Left lobe of liver (tissue), 2 donors: ENCODE data around the gene GRID1. TPM values are rescaled to one million over a fixed set of nuclear protein-coding genes. Genes with fewer than 3 reads are reported as not detected.

ENCODE experiments used
- ATAC-seq: fragments of 200-7000 bp; cut with Tn5 transposase; one replicate; pipeline ENCODE4 v1.9.1; 2020; ENCODE audit warnings: mild to moderate bottlenecking, moderate library complexity
- DNase-seq: peaks from one replicate; pipeline ENCODE4 v3.0.0-alpha.2; 2020; ENCODE audit warnings: low spot score
- total RNA-seq: library from RNA; stranded (reverse); gene quantifications from one replicate; pipeline ENCODE4 v1.2.1, GENCODE V29; 2021
- donor health status: DM: no; HTN: no; CAD: no; lungs with moderate emphysema.
- donor health status: DM: no; HTN: yes; CAD: no.

The GRID1 gene
- total RNA-seq, 1 donor from 2014 or later: 0.58 TPM

DNA sequence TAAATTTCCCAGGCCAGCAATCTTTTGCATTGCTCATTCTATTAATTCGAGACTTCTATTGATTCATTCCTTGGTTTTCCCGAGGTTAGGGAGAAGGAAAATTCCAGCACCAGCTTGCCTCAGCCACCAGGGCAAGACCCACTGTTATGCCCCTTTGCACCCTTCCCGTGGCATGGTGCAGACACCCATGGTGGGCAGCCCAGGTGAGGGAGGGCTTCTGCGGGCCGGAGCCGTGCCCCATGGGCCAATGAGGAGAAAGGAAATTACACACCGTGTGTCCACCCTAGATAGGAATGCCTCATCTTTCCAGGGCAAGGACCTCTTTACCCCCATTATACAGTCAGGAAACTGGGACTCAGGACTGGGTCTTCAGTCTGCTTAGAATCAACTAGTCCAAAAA, 4.5 kb upstream of the GRID1 start:
- ATAC-seq: no peak
- DNase-seq: peak; percentile 24

DNA sequence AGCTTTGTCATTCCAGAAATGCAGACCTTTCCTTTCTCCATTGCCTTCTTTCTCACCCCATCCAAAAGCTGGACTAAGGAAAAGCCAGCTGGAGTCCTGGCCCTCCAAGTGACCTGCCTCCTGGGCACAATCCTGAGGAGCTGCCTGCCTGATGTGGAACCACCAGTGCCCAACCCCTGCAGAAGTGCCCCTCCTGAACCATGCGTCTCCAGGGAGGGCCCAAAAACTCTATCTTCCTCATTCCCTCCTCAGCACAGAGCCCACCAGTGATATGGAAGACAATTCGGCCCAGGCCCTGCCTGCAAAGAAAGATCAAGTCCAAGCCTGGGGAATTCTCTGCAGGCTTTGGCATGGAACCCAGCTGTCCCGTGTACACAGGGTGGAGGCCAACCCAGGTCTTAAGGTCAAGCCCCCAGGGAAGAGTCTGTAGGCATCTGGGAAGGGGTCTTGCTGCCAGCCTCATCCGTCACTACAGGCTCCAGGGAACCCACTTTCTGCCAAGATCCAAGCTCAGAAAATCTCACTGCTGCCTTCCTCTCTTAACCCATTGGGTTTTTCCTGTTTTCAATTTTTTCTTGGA, 3.5 kb upstream of the GRID1 start:
- no peak for DNase-seq

DNA sequence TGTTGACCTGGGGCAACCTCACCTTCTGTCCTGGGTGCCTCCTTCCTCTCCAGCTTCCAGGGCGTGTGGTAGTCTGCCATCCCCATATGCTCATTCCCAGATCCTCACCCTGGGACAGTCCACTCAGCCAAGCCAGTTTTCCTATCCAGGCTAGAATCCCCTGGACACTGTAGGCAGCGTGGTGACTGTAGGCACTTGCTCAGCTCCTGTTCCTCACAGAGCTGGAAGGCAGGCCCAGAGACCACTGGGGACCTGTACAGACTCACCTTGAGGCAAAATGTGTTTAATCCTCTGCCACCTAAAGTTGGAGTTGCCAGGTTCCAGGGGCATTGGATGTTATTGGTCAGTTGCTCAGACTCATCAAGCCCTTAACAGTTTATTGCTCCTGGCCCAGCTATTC, 2.4 kb upstream of the GRID1 start:
- no peak for DNase-seq
- ATAC-seq: no peak

More for the DNA sequence above, 3.5 kb upstream of the GRID1 start:
- ATAC-seq: no peak

DNA sequence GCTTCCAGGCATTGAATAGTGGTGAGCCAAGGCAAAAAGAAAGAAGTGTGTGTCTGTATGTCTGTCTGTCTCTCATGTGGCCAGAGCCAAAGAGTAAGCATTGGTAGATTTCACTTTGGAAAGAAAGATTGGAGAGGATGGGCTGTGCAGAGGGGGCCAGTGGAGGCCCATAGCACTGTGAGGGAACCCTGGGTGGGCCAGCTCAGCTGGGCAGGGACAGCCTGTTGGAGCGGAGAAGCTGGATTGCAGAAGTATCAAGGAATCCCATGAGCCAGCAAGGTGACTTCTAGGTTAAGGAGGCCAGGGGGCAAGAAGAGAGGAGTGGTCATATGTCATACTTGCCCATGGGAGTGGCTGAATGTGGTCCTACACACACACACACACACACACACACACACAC, 1.5 kb upstream of the GRID1 start:
- DNase-seq: no peak
- ATAC-seq: no peak

DNA sequence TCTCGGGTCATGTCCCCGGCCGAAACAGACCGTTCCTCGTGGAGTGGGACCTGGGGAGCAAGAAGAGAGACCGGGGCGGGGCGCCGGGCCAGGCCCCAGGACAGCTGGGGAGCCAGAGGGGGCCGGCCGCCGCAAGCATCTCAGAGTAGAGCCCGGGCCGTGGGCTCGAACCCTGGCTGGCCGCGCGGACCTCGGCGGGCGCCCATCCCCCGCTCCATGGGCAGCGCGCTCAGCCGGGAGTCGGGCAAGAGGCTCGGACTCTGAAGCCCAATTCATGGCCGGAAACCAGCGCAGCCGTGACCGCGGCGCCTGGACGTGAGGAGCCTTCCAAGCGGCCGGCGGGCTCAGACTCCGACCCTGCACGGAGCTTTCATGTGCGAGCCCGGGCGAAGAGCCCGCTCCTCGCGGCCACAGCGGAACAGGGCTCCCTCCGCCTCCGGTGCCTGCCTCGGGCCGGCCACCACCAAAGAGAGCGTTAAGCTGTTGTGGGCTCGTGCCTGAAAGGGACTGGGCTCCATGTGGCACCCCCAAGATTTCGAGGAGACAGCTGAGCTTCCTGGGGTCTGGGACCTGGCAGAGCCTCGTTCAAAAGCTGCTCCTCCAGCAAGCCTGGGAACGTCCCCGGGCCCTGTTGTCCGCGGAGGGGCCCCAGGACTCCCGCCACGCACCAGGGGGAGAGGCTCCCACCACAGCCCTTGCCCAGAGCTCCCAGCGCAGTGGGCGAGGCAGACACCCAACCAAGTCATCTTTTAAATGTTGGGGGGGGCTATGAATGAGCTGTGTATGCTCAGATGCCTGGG, 757 bp upstream of the GRID1 start:
- no peak for DNase-seq
- ATAC-seq: peak; percentile 23

DNA sequence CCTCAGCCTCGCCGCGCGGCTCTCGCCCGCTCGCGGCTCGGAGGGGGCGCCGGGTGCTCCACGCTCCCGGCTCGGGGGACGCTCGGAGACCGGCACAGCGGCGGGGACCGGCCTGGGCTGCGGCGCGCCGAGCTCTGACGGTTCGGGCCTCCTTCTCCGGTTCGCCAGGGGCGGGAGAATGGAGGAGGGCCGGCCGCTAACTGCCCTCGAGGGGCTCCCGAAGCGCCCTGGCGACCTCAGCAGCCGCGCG, 232 bp upstream of the GRID1 start:
- ATAC-seq (no peak), DNase-seq (no peak)

DNA sequence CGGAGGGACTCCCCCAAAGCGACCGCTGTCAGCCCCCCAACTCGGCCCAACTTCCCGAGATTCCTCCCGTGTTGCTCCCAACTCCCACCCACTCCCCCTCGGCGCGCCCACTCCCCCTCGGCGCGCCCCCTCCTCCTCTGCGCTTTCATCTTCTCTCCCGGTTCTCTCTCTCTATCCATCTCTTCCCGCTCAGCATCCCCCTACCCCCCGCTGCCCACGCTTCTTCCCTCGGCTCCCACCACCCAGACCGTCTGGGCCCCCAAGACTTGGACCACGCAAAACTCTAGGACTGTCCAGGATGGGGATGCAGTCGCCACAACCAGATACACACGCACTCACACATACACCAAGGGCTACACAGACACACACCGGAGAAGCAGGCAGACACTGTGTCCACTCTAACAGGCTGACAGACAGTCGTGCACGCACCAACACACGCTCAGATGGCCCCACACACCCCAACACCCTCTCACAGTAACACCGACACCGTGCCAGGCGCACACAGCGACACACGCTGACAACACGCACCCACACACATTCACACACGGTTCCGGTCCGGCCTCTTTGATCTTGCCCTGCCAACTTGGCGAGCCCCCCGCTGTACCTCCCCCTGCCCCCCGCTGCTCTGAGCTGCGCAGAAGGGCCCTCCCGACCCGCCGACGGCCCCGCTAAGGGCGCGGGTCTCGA, 1.1 kb downstream of the GRID1 start:
- peak; percentile 24 for ATAC-seq
- no peak for DNase-seq

DNA sequence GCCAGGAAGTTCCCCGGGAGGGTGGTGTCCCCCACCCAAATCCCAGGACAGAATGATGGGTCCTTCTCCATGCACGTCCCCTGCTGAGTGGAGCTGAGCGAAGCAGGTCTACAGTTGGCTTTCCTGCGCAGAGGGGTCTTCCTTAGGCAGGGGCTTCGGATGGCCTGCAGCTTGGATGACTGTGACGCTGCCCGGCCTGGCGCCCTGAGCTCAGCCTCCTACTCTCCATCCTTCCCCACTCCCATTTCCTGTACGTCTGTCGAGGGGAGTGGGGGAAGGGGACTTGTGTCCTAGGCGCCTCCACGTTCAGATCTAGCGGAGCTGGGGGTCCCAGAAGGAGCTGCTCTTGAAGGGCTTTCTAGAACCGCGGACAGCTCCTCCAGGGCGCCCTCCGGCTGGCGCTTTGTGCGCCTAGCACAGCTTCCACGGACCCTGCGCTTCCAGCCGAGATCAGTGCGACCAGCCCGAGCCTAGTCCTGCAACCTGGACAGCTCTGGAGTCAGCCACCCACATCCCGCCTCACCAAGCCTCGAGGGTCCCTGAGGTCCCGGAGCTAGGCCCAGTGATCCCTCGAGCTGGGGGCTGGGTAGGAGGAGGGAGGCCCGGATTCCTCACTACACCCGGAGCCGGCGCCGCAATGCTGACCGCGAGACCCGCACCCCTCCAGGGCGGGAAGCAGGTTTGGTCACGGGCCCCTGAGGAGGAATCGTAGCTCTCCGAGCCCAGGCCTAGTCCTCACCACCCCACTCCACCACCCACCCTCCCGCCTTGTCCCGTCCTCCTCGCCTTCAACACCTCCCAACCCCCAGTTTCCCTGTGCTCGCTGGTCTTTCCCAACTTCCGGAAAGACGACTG, 1.9 kb downstream of the GRID1 start:
- DNase-seq (no peak), ATAC-seq (no peak)

DNA sequence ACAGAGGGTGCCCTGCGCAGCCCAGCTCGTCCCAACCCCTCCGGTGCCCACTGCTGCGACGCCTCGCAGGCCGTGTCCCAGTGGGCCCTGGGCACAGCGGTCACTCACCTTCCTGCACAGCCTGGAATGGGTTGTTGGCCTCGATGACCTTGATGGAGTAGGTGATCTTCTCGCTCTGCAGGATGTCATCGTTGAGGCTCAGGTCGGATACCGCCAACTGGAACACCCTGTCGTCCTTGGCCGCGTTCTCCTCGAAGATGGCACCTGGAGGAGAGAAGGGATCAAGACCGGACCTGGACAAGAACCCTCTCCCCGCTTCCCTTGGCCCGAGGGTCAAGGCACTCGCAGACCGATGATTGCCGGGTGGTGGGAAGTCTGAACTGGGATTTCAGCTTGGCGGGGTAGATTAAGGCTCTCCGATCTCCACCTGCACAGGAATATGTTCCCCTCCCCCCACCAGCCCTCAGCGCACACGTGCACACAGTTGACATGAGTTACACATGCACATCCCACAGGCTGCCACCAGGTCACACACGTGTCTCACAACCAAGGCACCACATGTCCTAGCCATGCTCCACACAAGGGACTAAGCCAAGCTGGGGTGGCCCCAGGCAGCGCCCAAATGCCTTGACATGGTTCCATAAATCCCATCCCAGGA, 2.6 kb downstream of the GRID1 start:
- DNase-seq: no peak
- ATAC-seq: peak; percentile 3

DNA sequence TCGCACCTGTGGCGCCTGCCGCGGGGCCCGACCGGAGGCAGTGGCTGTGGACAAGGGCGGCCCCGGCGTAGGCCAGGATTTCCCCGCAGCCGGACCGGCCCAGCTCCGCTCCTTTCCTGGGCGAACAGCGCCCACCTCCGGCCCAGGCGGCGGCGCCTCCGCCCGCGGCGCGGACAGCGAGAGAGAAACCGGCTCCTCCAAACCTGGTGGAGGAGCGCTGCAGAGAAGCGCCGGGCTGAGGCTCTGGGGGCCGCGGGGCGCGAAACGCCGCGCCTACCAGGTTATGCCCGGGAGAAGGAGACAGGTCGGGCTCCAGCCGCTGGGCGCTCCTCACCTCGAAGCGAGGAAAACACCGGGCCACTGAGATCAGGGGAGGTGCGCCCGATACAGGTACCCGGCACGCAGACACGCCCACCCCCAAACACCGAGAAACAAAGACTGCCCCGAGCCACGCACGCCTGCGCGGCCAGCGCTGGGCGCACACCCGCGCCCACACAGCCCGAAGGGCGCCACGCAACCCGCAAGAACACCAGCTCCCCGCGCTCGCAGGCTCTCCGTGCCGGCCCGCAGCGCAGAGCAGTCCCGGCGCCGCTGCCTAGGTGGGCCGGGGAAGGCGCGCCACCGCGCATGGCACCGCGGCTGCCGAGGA, 3.3 kb downstream of the GRID1 start:
- DNase-seq (no peak), ATAC-seq (peak; percentile 62)

DNA sequence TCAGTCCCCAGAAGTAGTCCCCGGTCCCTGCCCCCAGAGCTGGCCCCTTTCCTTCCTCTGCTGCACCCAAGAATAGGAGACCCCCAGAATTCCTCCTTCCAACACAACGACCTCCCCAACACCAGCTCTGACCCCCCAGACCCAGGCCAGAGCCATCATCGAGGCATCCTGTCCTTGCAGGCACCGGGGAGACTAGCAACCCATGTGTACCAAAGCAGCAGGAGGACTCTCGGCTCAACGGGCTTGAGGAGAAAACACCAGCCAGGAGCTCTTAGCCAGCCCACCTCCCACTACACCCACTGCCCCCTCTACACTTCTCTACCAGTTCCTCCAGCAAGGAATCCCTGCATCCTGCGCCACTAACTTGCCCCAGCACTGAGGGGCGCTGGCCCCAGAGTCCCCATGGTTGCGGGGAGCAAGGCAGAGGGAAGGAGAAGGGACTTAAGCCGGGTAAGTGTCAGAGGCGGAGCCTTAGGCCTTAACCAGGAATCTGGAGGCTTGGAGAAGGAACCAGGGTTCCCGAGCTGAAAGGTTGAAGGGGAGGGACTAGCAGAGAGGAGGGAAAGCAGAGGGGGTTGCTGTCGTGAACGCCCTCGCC, 3.9 kb downstream of the GRID1 start:
- ATAC-seq: no peak
- DNase-seq: no peak

DNA sequence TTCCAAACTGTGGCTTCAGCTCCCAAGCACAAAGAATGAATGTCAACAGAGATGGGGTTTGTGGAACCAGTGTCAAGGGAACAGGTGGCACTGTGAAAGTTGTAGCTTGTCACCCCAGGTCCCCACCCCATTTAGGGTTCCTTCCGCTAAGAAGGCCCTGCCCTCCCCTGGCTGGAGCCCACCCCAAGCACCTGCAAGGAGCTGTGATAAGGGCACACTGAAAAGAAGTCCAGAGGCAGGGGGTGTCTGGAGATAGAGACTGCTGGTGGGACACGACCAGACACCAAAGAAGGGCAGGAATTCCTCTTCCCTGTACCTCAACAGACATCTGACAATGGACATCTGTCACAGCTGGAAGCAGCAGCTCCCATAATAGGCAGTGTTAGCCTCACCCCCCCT, 4.5 kb downstream of the GRID1 start:
- DNase-seq (no peak), ATAC-seq (no peak)

DNA sequence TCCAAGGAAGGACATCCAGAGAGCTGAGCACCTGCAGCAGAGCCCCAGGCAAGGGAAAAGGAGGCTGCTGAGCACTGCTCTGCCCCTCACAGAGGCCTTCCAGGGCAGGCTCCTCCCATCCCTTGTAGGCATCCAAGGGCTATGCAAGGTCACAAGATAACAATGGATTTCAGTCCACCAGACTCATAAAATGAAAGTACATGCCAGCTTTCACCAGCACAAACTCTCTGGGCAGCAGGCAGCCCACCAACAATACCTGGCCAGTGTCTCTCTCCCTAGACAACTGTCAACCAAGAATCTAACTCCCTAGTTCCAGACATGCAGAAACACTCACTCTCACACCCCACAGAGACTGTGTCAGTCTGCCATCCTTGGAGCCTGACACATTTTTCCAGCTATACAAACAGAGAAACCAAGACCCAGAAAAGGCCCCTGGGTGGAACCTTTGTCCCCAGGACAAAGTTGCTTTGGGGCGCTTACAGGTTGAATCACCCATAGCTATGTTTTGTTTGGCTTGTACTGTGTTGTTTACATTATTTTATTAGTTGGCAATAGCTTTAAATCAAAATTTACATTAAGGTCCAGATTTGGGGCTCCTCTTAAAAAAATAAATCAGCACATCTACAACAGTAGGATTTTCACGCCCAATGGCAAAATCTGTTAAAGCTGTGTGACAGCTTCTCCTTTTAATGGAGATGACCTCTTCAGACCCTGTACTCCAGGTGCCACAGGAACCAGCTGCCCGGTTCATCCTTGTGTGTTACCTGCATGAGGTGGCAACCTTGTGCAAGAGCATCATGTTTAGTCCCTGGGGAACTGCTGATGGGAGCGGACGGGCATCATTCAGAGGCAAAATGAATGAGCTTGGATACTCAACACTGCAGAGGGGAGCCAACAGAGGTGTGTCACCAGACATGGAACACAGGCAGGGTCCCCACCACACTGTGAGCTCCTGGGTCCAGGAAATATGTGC, 5.2 kb downstream of the GRID1 start:
- ATAC-seq (no peak), DNase-seq (no peak)

DNA sequence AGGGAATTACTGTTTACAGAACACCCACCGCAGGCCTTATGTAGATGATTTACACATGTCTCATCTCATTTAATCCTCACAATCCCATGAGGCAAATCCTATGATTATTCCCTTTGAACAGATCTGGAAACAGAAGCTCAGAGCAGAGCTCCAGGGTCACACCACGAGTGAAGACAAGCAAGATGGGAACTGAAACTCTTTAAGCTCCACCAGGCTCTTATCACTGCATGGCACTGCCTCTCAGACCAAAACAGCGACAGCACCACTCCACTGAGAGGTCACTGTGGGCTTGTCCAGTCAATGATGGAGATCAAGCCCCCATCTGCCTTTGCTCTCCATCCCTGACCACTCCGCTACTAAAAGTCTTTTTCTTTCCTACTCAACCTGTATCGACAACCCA, 5.9 kb downstream of the GRID1 start:
- DNase-seq (no peak), ATAC-seq (no peak)

DNA sequence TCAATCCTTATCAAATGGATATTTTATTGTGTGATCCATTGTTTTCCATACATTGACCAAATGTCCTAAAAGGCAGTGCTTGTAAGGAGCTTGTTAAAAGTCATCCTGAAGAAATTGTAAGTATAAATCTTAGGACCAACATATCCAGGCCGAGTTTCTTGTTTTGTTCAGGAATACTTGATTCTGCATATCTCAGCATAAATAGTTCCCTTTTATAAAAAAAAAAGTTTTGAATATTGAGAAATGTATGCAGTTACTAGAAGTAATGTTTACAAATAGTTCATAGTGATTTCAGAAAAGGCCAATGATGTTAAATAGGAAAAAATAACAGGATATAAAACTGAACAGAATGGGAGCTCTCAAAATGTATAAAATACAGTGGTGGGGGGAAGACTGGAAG, 6.6 kb downstream of the GRID1 start:
- DNase-seq (no peak), ATAC-seq (no peak)

DNA sequence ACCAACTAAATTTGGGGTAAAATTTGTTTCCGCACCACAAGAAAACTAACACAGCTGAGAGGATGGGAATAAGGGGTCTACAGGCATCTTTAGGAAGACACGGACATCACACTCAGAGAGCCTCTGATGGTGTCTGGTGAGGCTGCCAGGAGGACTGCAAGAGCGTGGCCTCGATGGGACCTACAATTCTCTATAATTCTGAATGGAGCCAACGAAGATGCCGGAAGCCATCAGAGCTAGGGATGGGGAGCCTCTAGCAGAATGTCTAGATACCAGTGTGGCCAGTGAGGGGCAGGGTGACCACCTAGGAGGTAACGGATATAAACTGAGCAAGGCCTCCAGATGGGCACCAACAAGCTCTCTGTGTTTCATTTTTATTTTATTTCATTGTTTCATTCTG, 7.5 kb downstream of the GRID1 start:
- no peak for DNase-seq
- ATAC-seq: no peak

DNA sequence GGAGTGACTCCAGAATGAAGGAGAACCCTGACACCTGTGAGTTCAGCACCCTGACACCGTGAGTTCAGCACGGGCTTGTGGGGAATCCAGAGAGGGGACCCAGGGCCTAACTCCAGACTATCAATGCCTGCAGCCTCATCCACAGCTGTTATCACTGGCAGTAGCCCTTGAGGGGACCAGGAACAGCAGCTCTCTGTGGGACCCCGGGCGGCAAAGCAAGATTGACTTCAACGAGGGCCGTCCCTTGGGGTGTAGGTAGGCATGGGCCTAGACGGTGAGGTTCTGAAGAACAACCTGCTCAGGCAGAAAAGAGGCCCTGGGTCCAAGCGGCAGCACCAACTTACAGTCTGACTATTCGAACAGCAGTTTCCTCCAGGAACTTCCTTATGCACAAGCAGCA, 8.9 kb downstream of the GRID1 start:
- DNase-seq (no peak), ATAC-seq (no peak)

DNA sequence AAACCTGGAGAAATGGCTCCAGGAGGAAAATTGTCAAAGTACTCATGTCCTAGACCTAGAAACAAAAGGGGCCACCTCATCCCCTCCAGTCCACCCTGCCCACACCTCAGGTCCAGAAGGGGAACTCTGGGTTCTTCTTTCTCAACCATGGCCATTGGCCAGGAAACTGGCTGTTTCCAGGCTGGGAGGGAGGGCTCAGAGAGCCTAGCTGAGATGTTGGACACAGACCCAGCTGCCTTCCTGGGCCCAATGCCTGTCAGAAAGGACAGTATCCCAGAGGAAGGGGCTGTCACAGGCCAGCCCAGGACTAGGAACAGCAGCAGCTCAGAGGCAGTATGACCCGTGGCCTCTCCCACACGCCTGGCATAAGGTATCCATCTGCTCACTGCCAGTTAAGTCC, 9.6 kb downstream of the GRID1 start:
- ATAC-seq (peak; percentile 14), DNase-seq (no peak)

DNA sequence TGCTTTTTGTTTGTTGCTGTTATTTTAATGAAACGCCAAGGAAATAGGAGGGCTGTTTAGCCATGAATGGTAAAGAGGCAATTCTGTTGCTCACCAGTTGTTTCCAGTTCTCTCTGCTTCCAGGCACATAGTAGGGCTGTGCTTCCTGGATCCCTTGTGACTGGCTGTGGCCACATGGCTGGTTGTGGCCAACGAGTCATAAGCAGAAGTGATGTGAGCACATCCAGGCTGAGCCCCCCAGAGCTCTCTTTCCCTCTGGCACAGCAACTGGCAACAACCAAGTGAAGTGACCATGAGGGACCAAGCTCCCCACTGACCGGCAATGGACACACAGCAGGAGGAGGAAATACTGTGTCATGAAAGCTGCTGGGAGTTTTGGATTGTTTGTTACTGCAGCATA, 10.3 kb downstream of the GRID1 start:
- DNase-seq: no peak

More for the DNA sequence above, 10.3 kb downstream of the GRID1 start:
- ATAC-seq: no peak
